Measurements from ENCODE around the gene SMPD2.

- no peak for TF ChIP-seq EP300 (IDR thresholded peaks at IDR 0.05; ENCODE audit: borderline replicate concordance)
- TF ChIP-seq, protein P1, sequence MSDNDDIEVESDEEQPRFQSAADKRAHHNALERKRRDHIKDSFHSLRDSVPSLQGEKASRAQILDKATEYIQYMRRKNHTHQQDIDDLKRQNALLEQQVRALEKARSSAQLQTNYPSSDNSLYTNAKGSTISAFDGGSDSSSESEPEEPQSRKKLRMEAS (IDR thresholded peaks at IDR 0.05): no peak
- TF ChIP-seq, protein P2, sequence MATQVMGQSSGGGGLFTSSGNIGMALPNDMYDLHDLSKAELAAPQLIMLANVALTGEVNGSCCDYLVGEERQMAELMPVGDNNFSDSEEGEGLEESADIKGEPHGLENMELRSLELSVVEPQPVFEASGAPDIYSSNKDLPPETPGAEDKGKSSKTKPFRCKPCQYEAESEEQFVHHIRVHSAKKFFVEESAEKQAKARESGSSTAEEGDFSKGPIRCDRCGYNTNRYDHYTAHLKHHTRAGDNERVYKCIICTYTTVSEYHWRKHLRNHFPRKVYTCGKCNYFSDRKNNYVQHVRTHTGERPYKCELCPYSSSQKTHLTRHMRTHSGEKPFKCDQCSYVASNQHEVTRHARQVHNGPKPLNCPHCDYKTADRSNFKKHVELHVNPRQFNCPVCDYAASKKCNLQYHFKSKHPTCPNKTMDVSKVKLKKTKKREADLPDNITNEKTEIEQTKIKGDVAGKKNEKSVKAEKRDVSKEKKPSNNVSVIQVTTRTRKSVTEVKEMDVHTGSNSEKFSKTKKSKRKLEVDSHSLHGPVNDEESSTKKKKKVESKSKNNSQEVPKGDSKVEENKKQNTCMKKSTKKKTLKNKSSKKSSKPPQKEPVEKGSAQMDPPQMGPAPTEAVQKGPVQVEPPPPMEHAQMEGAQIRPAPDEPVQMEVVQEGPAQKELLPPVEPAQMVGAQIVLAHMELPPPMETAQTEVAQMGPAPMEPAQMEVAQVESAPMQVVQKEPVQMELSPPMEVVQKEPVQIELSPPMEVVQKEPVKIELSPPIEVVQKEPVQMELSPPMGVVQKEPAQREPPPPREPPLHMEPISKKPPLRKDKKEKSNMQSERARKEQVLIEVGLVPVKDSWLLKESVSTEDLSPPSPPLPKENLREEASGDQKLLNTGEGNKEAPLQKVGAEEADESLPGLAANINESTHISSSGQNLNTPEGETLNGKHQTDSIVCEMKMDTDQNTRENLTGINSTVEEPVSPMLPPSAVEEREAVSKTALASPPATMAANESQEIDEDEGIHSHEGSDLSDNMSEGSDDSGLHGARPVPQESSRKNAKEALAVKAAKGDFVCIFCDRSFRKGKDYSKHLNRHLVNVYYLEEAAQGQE (IDR thresholded peaks at IDR 0.05; ENCODE audit: low read depth): no peak
- TF ChIP-seq CEBPB (IDR thresholded peaks at IDR 0.05): no peak
- TF ChIP-seq RAD21 (IDR thresholded peaks at IDR 0.05; ENCODE audit: low read depth): no peak
Measured at GRCh38 chr6:109443425-109443950, 3.0 kb downstream of the SMPD2 start.
